Liver (tissue), 9 donors: ENCODE measurements around the gene SPATA32. TPM values are rescaled to one million over a fixed set of nuclear protein-coding genes. Genes with fewer than 3 reads are reported as not detected.

Experiments used
- DNase-seq: peaks from one replicate; pipeline ENCODE4 v3.0.0-alpha.2; 2017; ENCODE audit warnings: low spot score
- H3K27ac ChIP-seq, 2 donors: one replicate each; pipeline ENCODE4 v1.7.0; 2013; ENCODE audit warnings: inconsistent platforms in 2 of 2, low read length in 2 of 2, control low read depth in 1 of 2, low read depth in 1 of 2, mild to moderate bottlenecking in 1 of 2
- H3K27me3 ChIP-seq, 4 donors: one replicate each; pipeline versions ENCODE4 v1.6.1 to v1.7.0; 2013; ENCODE audit warnings: low read length in 3 of 4, inconsistent platforms in 1 of 4, mild to moderate bottlenecking in 1 of 4, moderate library complexity in 1 of 4; ENCODE audit not compliant: control insufficient read depth in 4 of 4, insufficient read depth in 4 of 4
- H3K36me3 ChIP-seq, 4 donors: one replicate each; pipeline versions ENCODE4 v1.6.1 to v1.7.0; 2013; ENCODE audit warnings: low read length in 3 of 4, mild to moderate bottlenecking in 3 of 4, low read depth in 1 of 4, moderate library complexity in 1 of 4; ENCODE audit not compliant: control insufficient read depth in 4 of 4, insufficient read depth in 3 of 4
- H3K4me1 ChIP-seq, 4 donors: one replicate each; pipeline versions ENCODE4 v1.6.1 to v1.7.0; 2013; ENCODE audit warnings: low read length in 3 of 4, mild to moderate bottlenecking in 3 of 4, moderate library complexity in 1 of 4; ENCODE audit not compliant: control insufficient read depth in 4 of 4, insufficient read depth in 4 of 4
- H3K4me3 ChIP-seq, 3 donors: one replicate each; pipeline versions ENCODE4 v1.6.1 to v1.7.0; 2013; ENCODE audit warnings: low read length in 3 of 3, control low read depth in 1 of 3, low read depth in 1 of 3, mild to moderate bottlenecking in 1 of 3
- H3K9ac ChIP-seq, 2 donors: one replicate each; pipeline ENCODE4 v1.7.0; 2013; ENCODE audit warnings: low read length in 2 of 2, mild to moderate bottlenecking in 2 of 2, moderate library complexity in 2 of 2, control low read depth in 1 of 2, low read depth in 1 of 2
- H3K9me3 ChIP-seq, 4 donors: one replicate each; pipeline versions ENCODE4 v1.6.1 to v1.7.0; 2013; ENCODE audit warnings: low read length in 3 of 4; ENCODE audit not compliant: control insufficient read depth in 4 of 4
- ATF3 ChIP-seq: IDR thresholded peaks from 2 replicates; pipeline ENCODE4 v1.6.1; 2016; ENCODE audit warnings: antibody characterized with exemption
- EGR1 ChIP-seq, 2 donors: IDR thresholded peaks; 2 replicates each; pipeline ENCODE4 v1.6.1; 2016 to 2018; ENCODE audit warnings: antibody characterized with exemption in 2 of 2, low read depth in 2 of 2
- FOXA1 ChIP-seq: IDR thresholded peaks from 2 replicates; pipeline ENCODE4 v1.6.1; 2016; ENCODE audit warnings: antibody characterized with exemption
- FOXA2 ChIP-seq: IDR thresholded peaks from 2 replicates; pipeline ENCODE4 v1.6.1; 2016; ENCODE audit warnings: antibody characterized with exemption
- GABPA ChIP-seq, 2 donors: IDR thresholded peaks in 1 of 2; conservative IDR thresholded peaks in 1 of 2; 2 replicates each; pipeline ENCODE4 v1.6.1; 2016; ENCODE audit warnings: antibody characterized with exemption in 2 of 2, mild to moderate bottlenecking in 1 of 2, moderate library complexity in 1 of 2
- HNF4A ChIP-seq, 2 donors: conservative IDR thresholded peaks; 2 replicates each; pipeline ENCODE4 v1.6.1; 2016; ENCODE audit warnings: antibody characterized with exemption in 2 of 2, mild to moderate bottlenecking in 2 of 2
- HNF4G ChIP-seq: IDR thresholded peaks from 2 replicates; pipeline ENCODE4 v1.6.1; 2016; ENCODE audit warnings: antibody characterized with exemption
- JUND ChIP-seq, 2 donors: IDR thresholded peaks; 2 replicates each; pipeline ENCODE4 v1.6.1; 2016; ENCODE audit warnings: antibody characterized with exemption in 2 of 2
- NR2F2 ChIP-seq: IDR thresholded peaks from 2 replicates; pipeline ENCODE4 v1.6.1; 2016; ENCODE audit warnings: antibody characterized with exemption
- RXRA ChIP-seq, 2 donors: IDR thresholded peaks; 2 replicates each; pipeline ENCODE4 v1.6.1; 2017 to 2018; ENCODE audit warnings: antibody characterized with exemption in 2 of 2, mild to moderate bottlenecking in 1 of 2
- TAF1 ChIP-seq: conservative IDR thresholded peaks from 2 replicates; pipeline ENCODE4 v1.6.1; 2016; ENCODE audit warnings: antibody characterized with exemption, mild to moderate bottlenecking
- YY1 ChIP-seq: IDR thresholded peaks from 2 replicates; pipeline ENCODE4 v1.6.1; 2016; ENCODE audit warnings: antibody characterized with exemption, mild to moderate bottlenecking
- WGBS: extraction: QIAGEN DNeasy Blood & Tissue Kit; methylation state at CpG from one replicate; pipeline ENCODE4 v1.1.7; 2013; 5-methylcytosine and 5-hydroxymethylcytosine counted together
- polyA plus RNA-seq, 2 donors: library from polyadenylated mRNA; stranded (reverse) in 1 of 2; unstranded in 1 of 2; fragments of 200-250 nt in 1 of 2; fragments of >200 nt in 1 of 2; fragmentation: Nextera tagmentation in 1 of 2; extraction: Ambion mirVana in 1 of 2; gene quantifications; one replicate each; pipeline versions ENCODE4 v1.2.1 to v1.2.3, GENCODE V29; 2013 to 2015
- total RNA-seq, 2 donors: library from RNA; depleted of rRNA; stranded (reverse); fragments of >200 nt; gene quantifications; one replicate each; pipeline ENCODE4 v1.2.3, GENCODE V29; 2014
- TF ChIP-seq, protein P1 (sequence below): IDR thresholded peaks from 2 replicates; pipeline ENCODE4 v1.6.1; 2016; ENCODE audit warnings: antibody characterized with exemption, mild to moderate bottlenecking
- TF ChIP-seq, protein P2 (sequence below): IDR thresholded peaks from 2 replicates; pipeline ENCODE4 v1.6.1; 2016; ENCODE audit warnings: antibody characterized with exemption
- TF ChIP-seq, protein P3 (sequence below): IDR thresholded peaks from 2 replicates; pipeline ENCODE4 v1.6.1; 2016; ENCODE audit warnings: antibody characterized with exemption
- TF ChIP-seq, protein P4 (sequence below): fragments of 150-350 bp; IDR thresholded peaks from 2 replicates; pipeline ENCODE4 v1.5.1; 2017; ENCODE audit warnings: improper control_type of control experiment, low read depth, low read length; ENCODE audit not compliant: missing input control
- donor health status: healthy.
- donor health status: healthy.
- donor health status: healthy.
- donor health status: healthy.
- donor health status: healthy.

The SPATA32 gene, protein sequence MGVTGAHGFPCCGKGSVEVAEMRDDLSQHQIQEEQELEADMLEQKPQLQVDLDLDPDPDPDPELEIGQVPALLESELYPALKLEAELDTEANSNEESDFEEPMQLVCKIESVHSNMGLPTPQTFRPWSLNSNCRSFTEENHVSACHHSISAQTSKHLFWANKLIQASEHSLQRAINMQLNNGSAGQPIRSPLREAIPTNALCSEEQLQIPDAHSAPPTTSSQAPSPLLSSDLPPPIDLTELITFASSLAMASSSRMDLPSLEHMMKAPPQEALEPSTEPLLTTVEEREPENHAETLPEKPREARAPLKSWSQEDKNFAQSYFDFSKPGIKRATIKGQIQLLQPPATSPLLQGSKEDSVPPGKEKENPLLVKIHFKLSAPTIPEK
- not detected for total RNA-seq
- polyA plus RNA-seq: not detected

GRCh38 chr17:45261577-45262515, at the start of gene SPATA32:
TSS of gene SPATA32 (minus strand) at chr17:45262094. CDS start at chr17:45262016, 78 bp downstream.
- H3K9me3 ChIP-seq: no peaks in the 10 kb centered on the region
- TF ChIP-seq FOXA2 (no peak), ATF3 (no peak), EGR1 (IDR thresholded peaks at IDR 0.05; ENCODE audit: low read depth in 2 of 2) (no peak), RXRA (IDR thresholded peaks at IDR 0.05) (no peak), JUND (IDR thresholded peaks at IDR 0.05) (no peak), HNF4G (no peak), FOXA1 (no peak), TAF1 (no peak), YY1 (no peak), NR2F2 (no peak), GABPA (IDR thresholded peaks at IDR 0.05 in 1 of 2, conservative IDR thresholded peaks at IDR 0.05 in 1 of 2) (no peak), HNF4A (conservative IDR thresholded peaks at IDR 0.05) (no peak)
- TF ChIP-seq, protein P1, sequence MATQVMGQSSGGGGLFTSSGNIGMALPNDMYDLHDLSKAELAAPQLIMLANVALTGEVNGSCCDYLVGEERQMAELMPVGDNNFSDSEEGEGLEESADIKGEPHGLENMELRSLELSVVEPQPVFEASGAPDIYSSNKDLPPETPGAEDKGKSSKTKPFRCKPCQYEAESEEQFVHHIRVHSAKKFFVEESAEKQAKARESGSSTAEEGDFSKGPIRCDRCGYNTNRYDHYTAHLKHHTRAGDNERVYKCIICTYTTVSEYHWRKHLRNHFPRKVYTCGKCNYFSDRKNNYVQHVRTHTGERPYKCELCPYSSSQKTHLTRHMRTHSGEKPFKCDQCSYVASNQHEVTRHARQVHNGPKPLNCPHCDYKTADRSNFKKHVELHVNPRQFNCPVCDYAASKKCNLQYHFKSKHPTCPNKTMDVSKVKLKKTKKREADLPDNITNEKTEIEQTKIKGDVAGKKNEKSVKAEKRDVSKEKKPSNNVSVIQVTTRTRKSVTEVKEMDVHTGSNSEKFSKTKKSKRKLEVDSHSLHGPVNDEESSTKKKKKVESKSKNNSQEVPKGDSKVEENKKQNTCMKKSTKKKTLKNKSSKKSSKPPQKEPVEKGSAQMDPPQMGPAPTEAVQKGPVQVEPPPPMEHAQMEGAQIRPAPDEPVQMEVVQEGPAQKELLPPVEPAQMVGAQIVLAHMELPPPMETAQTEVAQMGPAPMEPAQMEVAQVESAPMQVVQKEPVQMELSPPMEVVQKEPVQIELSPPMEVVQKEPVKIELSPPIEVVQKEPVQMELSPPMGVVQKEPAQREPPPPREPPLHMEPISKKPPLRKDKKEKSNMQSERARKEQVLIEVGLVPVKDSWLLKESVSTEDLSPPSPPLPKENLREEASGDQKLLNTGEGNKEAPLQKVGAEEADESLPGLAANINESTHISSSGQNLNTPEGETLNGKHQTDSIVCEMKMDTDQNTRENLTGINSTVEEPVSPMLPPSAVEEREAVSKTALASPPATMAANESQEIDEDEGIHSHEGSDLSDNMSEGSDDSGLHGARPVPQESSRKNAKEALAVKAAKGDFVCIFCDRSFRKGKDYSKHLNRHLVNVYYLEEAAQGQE: no peak
- TF ChIP-seq, protein P2, sequence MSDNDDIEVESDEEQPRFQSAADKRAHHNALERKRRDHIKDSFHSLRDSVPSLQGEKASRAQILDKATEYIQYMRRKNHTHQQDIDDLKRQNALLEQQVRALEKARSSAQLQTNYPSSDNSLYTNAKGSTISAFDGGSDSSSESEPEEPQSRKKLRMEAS: no peak
- TF ChIP-seq, protein P3, sequence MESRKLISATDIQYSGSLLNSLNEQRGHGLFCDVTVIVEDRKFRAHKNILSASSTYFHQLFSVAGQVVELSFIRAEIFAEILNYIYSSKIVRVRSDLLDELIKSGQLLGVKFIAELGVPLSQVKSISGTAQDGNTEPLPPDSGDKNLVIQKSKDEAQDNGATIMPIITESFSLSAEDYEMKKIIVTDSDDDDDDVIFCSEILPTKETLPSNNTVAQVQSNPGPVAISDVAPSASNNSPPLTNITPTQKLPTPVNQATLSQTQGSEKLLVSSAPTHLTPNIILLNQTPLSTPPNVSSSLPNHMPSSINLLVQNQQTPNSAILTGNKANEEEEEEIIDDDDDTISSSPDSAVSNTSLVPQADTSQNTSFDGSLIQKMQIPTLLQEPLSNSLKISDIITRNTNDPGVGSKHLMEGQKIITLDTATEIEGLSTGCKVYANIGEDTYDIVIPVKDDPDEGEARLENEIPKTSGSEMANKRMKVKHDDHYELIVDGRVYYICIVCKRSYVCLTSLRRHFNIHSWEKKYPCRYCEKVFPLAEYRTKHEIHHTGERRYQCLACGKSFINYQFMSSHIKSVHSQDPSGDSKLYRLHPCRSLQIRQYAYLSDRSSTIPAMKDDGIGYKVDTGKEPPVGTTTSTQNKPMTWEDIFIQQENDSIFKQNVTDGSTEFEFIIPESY: no peak
- peak; percentile 53 for DNase-seq
- WGBS: 6% methylated on average over 68 of the region's 68 CpGs
- no peaks in the 10 kb centered on the region for H3K27me3 ChIP-seq
- peaks cover 2 to 27% (median 12%) of the 10 kb centered on the region in 4 donors for H3K36me3 ChIP-seq
- peak within 1 kb of the TSS; percentile 47 to 67 for H3K27ac ChIP-seq
- peaks cover 4 to 24% (median 11%) of the 10 kb centered on the region in 4 donors for H3K4me1 ChIP-seq
- H3K9ac ChIP-seq: no peak within 1 kb of the TSS
- H3K4me3 ChIP-seq: peak within 1 kb of the TSS; percentile 57 to 72 (median 68)

GRCh38 chr17:45311401-45311759, 49.5 kb upstream of the SPATA32 start:
- peak overlapping the region; percentile 56 to 88 for H3K9ac ChIP-seq
- H3K36me3 ChIP-seq: no peaks in the 10 kb centered on the region
- no peaks in the 10 kb centered on the region for H3K27me3 ChIP-seq
- no peak overlapping the region for H3K4me3 ChIP-seq
- 44% methylated on average over 4 of the region's 4 CpGs for WGBS
- peaks cover 22 to 89% (median 70%) of the 10 kb centered on the region in 4 donors for H3K4me1 ChIP-seq
- H3K27ac ChIP-seq: peak overlapping the region; percentile 92 to 96
- H3K9me3 ChIP-seq: no peaks in the 10 kb centered on the region
- DNase-seq: no peak
- no peak for TF ChIP-seq EGR1 (IDR thresholded peaks at IDR 0.05; ENCODE audit: low read depth in 2 of 2)
- TF ChIP-seq NR2F2: no peak
- TF ChIP-seq, protein P2: no peak
- TF ChIP-seq GABPA (IDR thresholded peaks at IDR 0.05 in 1 of 2, conservative IDR thresholded peaks at IDR 0.05 in 1 of 2): no peak
- TF ChIP-seq, protein P4, sequence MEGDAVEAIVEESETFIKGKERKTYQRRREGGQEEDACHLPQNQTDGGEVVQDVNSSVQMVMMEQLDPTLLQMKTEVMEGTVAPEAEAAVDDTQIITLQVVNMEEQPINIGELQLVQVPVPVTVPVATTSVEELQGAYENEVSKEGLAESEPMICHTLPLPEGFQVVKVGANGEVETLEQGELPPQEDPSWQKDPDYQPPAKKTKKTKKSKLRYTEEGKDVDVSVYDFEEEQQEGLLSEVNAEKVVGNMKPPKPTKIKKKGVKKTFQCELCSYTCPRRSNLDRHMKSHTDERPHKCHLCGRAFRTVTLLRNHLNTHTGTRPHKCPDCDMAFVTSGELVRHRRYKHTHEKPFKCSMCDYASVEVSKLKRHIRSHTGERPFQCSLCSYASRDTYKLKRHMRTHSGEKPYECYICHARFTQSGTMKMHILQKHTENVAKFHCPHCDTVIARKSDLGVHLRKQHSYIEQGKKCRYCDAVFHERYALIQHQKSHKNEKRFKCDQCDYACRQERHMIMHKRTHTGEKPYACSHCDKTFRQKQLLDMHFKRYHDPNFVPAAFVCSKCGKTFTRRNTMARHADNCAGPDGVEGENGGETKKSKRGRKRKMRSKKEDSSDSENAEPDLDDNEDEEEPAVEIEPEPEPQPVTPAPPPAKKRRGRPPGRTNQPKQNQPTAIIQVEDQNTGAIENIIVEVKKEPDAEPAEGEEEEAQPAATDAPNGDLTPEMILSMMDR: no peak
- no peak for TF ChIP-seq HNF4G
- no peak for TF ChIP-seq ATF3
- TF ChIP-seq, protein P1: no peak
- no peak for TF ChIP-seq RXRA (IDR thresholded peaks at IDR 0.05)
